IMR-90 (cell line): Measurements from ENCODE around the gene L3MBTL3. TPM values are rescaled to one million over a fixed set of nuclear protein-coding genes. Genes with fewer than 3 reads are reported as not detected.

Experiments
- ATAC-seq: fragments of 200-7000 bp; cut with Tn5 transposase; 2 replicates; pipeline ENCODE4 v1.9.1; 2020; ENCODE audit warnings: low read depth, mild to moderate bottlenecking, moderate library complexity
- BruUV-seq: library from RNA; stranded (reverse); fragments of 400-500 nt; replicated peaks from 2 replicates; lab custom pipeline; 2021; lab: Mats Ljungman, UMichigan
- CTCF ChIA-PET: fragments of 300-600 bp; formaldehyde crosslinking; extraction: SDS; loops from one replicate; lab custom pipeline; 2021; ENCODE audit warnings: antibody characterized with exemption; lab: Yijun Ruan, JAX
- POLR2A ChIA-PET: fragments of 300-600 bp; sonication (Branson Sonifier 250); formaldehyde crosslinking; loops from one replicate; lab custom pipeline; 2022; ENCODE audit warnings: antibody characterized with exemption; ENCODE audit not compliant: unreplicated experiment; lab: Charles Lee
- DNase-seq: peaks from one replicate; pipeline ENCODE4 v3.0.0; 2013
- H2AFZ ChIP-seq: replicated peaks from 2 replicates; pipeline ENCODE3; 2013; ENCODE audit warnings: low read length, mild to moderate bottlenecking; ENCODE audit not compliant: poor library complexity
- H2AK5ac ChIP-seq: 2 replicates; pipeline ENCODE4 v1.6.1; 2013; ENCODE audit warnings: low read depth, low read length, inconsistent platforms
- H2AK9ac ChIP-seq: replicated peaks from 2 replicates; pipeline ENCODE3; 2013; ENCODE audit warnings: mild to moderate bottlenecking, low read depth, low read length, moderate library complexity; ENCODE audit not compliant: poor library complexity
- H2BK120ac ChIP-seq: 2 replicates; pipeline ENCODE4 v1.6.1; 2013; ENCODE audit warnings: low read depth, low read length, inconsistent platforms
- H2BK15ac ChIP-seq: 3 replicates; pipeline ENCODE4 v1.6.1; 2013; ENCODE audit warnings: low read depth, low read length, inconsistent platforms
- H2BK20ac ChIP-seq: 2 replicates; pipeline ENCODE4 v1.6.1; 2013; ENCODE audit warnings: low read depth, mild to moderate bottlenecking, inconsistent platforms, low read length, moderate library complexity
- H2BK5ac ChIP-seq: 2 replicates; pipeline ENCODE4 v1.6.1; 2013; ENCODE audit warnings: mild to moderate bottlenecking, low read depth, low read length, inconsistent platforms; ENCODE audit not compliant: poor library complexity, severe bottlenecking
- H3K14ac ChIP-seq: replicated peaks from 2 replicates; pipeline ENCODE4 v1.6.1; 2013; ENCODE audit warnings: low read depth, low read length, inconsistent platforms
- H3K18ac ChIP-seq: 2 replicates; pipeline ENCODE4 v1.6.1; 2013; ENCODE audit warnings: low read depth, low read length, control low read depth
- H3K23ac ChIP-seq: 2 replicates; pipeline ENCODE4 v1.6.1; 2013; ENCODE audit warnings: low read depth, low read length, inconsistent platforms
- H3K27ac ChIP-seq: 2 replicates; pipeline ENCODE4 v1.5.1; 2013; ENCODE audit warnings: mild to moderate bottlenecking, control low read depth, low read length; ENCODE audit not compliant: insufficient read depth
- H3K27me3 ChIP-seq: 2 replicates; pipeline ENCODE4 v1.6.1; 2013; ENCODE audit warnings: low read length; ENCODE audit not compliant: control insufficient read depth, insufficient read depth
- H3K36me3 ChIP-seq: 2 replicates; pipeline ENCODE4 v1.6.1; 2013; ENCODE audit warnings: low read length, mixed read lengths; ENCODE audit not compliant: control insufficient read depth, insufficient read depth
- H3K4ac ChIP-seq: 2 replicates; pipeline ENCODE4 v1.6.1; 2013; ENCODE audit warnings: low read depth, low read length, inconsistent platforms
- H3K4me1 ChIP-seq: 2 replicates; pipeline ENCODE4 v1.6.1; 2013; ENCODE audit warnings: low read length, mixed read lengths; ENCODE audit not compliant: control insufficient read depth, insufficient read depth
- H3K4me2 ChIP-seq: 2 replicates; pipeline ENCODE4 v1.6.1; 2013; ENCODE audit warnings: low read depth, mild to moderate bottlenecking, control low read depth, low read length, moderate library complexity
- H3K4me3 ChIP-seq: 2 replicates; pipeline ENCODE4 v1.5.1; 2013; ENCODE audit warnings: low read depth, mild to moderate bottlenecking, control low read depth, low read length, moderate library complexity; ENCODE audit not compliant: insufficient read depth
- H3K56ac ChIP-seq: 2 replicates; pipeline ENCODE4 v1.6.1; 2013; ENCODE audit warnings: low read length, inconsistent platforms; ENCODE audit not compliant: insufficient read depth; ENCODE audit errors: extremely low read depth
- H3K79me1 ChIP-seq, 2 experiments: 2 replicates each; pipeline ENCODE4 v1.6.1; 2013; ENCODE audit warnings: low read length in 2 of 2, inconsistent platforms in 1 of 2, low read depth in 1 of 2
- H3K9ac ChIP-seq: 2 replicates; pipeline ENCODE4 v1.6.1; 2013; ENCODE audit warnings: low read depth, low read length, control low read depth
- H3K9me1 ChIP-seq: 2 replicates; pipeline ENCODE4 v1.6.1; 2013; ENCODE audit warnings: low read length, inconsistent platforms; ENCODE audit not compliant: insufficient read depth
- H3K9me3 ChIP-seq: 2 replicates; pipeline ENCODE4 v1.6.1; 2013; ENCODE audit warnings: low read length; ENCODE audit not compliant: control insufficient read depth, insufficient read depth
- H4K20me1 ChIP-seq: 2 replicates; pipeline ENCODE4 v1.6.1; 2013; ENCODE audit warnings: low read length, inconsistent platforms; ENCODE audit not compliant: insufficient read depth
- H4K5ac ChIP-seq: 2 replicates; pipeline ENCODE4 v1.6.1; 2013; ENCODE audit warnings: mild to moderate bottlenecking, low read depth, low read length, control low read depth
- H4K8ac ChIP-seq, 2 experiments: 2 replicates each; pipeline ENCODE4 v1.6.1; 2013; ENCODE audit warnings: low read depth in 2 of 2, low read length in 2 of 2, control low read depth in 1 of 2, inconsistent platforms in 1 of 2
- H4K91ac ChIP-seq: 2 replicates; pipeline ENCODE4 v1.6.1; 2013; ENCODE audit warnings: low read depth, low read length, inconsistent platforms; ENCODE audit not compliant: insufficient read depth
- BHLHE40 ChIP-seq: fragments of 150-350 bp; IDR thresholded peaks from 2 replicates; pipeline ENCODE4 v1.6.1; 2016; ENCODE audit warnings: mild to moderate bottlenecking, low read depth, low read length
- CEBPB ChIP-seq: IDR thresholded peaks from 2 replicates; pipeline ENCODE4 v1.6.1; 2012; ENCODE audit warnings: low read depth, low read length, improper control_type of control experiment
- CTCF ChIP-seq: conservative IDR thresholded peaks from 2 replicates; pipeline ENCODE4 v1.5.1; 2012; ENCODE audit warnings: mild to moderate bottlenecking, low read depth, low read length, improper control_type of control experiment
- ELK1 ChIP-seq: fragments of 150-350 bp; IDR thresholded peaks from 2 replicates; pipeline ENCODE4 v1.6.1; 2016; ENCODE audit warnings: low read depth, mild to moderate bottlenecking, low read length, moderate library complexity, borderline replicate concordance
- FOS ChIP-seq: fragments of 150-350 bp; IDR thresholded peaks from 2 replicates; pipeline ENCODE4 v1.6.1; 2016; ENCODE audit warnings: low read depth, low read length
- MAZ ChIP-seq: IDR thresholded peaks from 2 replicates; pipeline ENCODE4 v1.6.1; 2012; ENCODE audit warnings: low read depth, mild to moderate bottlenecking, low read length, improper control_type of control experiment, moderate library complexity, borderline replicate concordance
- MXI1 ChIP-seq: IDR thresholded peaks from 2 replicates; pipeline ENCODE4 v1.6.1; 2012; ENCODE audit warnings: low read depth, mild to moderate bottlenecking, low read length, moderate library complexity, borderline replicate concordance
- POLR2A ChIP-seq: IDR thresholded peaks from 2 replicates; pipeline ENCODE4 v1.6.1; 2012; ENCODE audit warnings: mild to moderate bottlenecking, low read depth, low read length
- RAD21 ChIP-seq: IDR thresholded peaks from 2 replicates; pipeline ENCODE4 v1.6.1; 2012; ENCODE audit warnings: low read length, improper control_type of control experiment
- SMC3 ChIP-seq: fragments of 150-350 bp; IDR thresholded peaks from 2 replicates; pipeline ENCODE4 v1.6.1; 2016; ENCODE audit warnings: low read depth, mild to moderate bottlenecking, antibody characterized with exemption, low read length, moderate library complexity
- USF2 ChIP-seq: fragments of 150-350 bp; IDR thresholded peaks from 2 replicates; pipeline ENCODE4 v1.6.1; 2017; ENCODE audit warnings: mild to moderate bottlenecking, antibody characterized with exemption, low read length, low read depth
- WGBS, 2 experiments: methylation state at CpG; one replicate each; pipeline versions ENCODE4 v1.1.5 to v1.1.7; 2013; ENCODE audit warnings: missing lambda C conversion rate in 2 of 2; ENCODE audit not compliant: insufficient read length in 1 of 2; ENCODE audit errors: extremely low coverage in 2 of 2; 5-methylcytosine and 5-hydroxymethylcytosine counted together
- dilution Hi-C: fragments of 300-500 bp; cut with HindIII; formaldehyde crosslinking; loops from one replicate; pipeline ENCODE4 v1.14.3; 2018; ENCODE audit warnings: low sequenced_read_pairs; ENCODE audit not compliant: unreplicated experiment
- in situ Hi-C: fragments of 300-500 bp; cut with MboI; formaldehyde crosslinking; loops from 3 replicates; pipeline ENCODE4 v1.14.3; 2019; ENCODE audit warnings: low sequenced_read_pairs, inconsistent platforms, mixed read lengths
- intact Hi-C: fragments of 100-400 bp; cut with micrococcal nuclease; formaldehyde crosslinking; loops from 2 replicates; pipeline ENCODE4 v1.10.0; 2022
- polyA plus RNA-seq, 3 experiments: library from polyadenylated mRNA; depleted of rRNA; stranded (reverse); fragments of >200 nt; gene quantifications; 2 replicates each; pipeline ENCODE4 v1.2.3, GENCODE V29; 2012; ENCODE audit warnings: low replicate concordance in 1 of 3
- total RNA-seq: library from RNA; depleted of rRNA; stranded (reverse); fragments of >200 nt; gene quantifications from 2 replicates; pipeline ENCODE4 v1.2.3, GENCODE V29; 2012

The L3MBTL3 gene
- total and polyA plus RNA-seq, 2 of the 4 experiments (the other 2 are of a cell fraction): 7.2 to 10.9 TPM

- Histone ChIP-seq H3K4ac (no peak overlapping the region), H3K27me3 (no peaks in the 10 kb centered on the region), H3K9me1 (no peaks in the 10 kb centered on the region), H2AK9ac (no peak overlapping the region), H3K36me3 (no peaks in the 10 kb centered on the region), H3K23ac (no peak overlapping the region), H3K4me3 (no peak overlapping the region), H3K18ac (no peak overlapping the region), H3K9ac (no peak overlapping the region), H2BK120ac (no peak overlapping the region), H3K27ac (no peak overlapping the region), H2BK15ac (no peak overlapping the region), H2BK20ac (no peak overlapping the region), H3K4me2 (no peak overlapping the region), H3K9me3 (no peaks in the 10 kb centered on the region), H3K56ac (no peak overlapping the region), H3K4me1 (no peaks in the 10 kb centered on the region), H3K14ac (no peak overlapping the region), H2BK5ac (no peak overlapping the region), H2AK5ac (no peak overlapping the region), H4K8ac (no peak overlapping the region), H4K91ac (no peak overlapping the region), H4K5ac (no peak overlapping the region), H3K79me1 (no peaks in the 10 kb centered on the region), H2AFZ (no peak overlapping the region), H4K20me1 (no peaks in the 10 kb centered on the region)
- CTCF ChIA-PET: no interaction called here
- no CpG with 5 or more reads among the region's 2 CpGs for WGBS, 2 experiments
- in situ Hi-C loops: no loop called here
- DNase-seq (no peak), ATAC-seq (no peak)
- dilution Hi-C loops: no loop called here
- intact Hi-C loops: no loop called here
- TF ChIP-seq CEBPB (no peak), RAD21 (no peak), BHLHE40 (no peak), SMC3 (no peak), MAZ (no peak), FOS (no peak), MXI1 (no peak), USF2 (no peak), CTCF (no peak), POLR2A (no peak), ELK1 (no peak)
- BruUV-seq: no TSS peak
- POLR2A ChIA-PET: no interaction called here
These were observed 103.9 kb downstream of the L3MBTL3 start for GRCh38 chr6:130122243-130122642.
